ENCODE data around the gene PLEKHA6.

PLEKHA6 gene

GRCh38 chr1:204280099-204280961, 79.4 kb downstream of the PLEKHA6 start:
- no peak for DNase-seq

GRCh38 chr1:204278958-204279357, 80.8 kb downstream of the PLEKHA6 start:
- no peak for DNase-seq

GRCh38 chr1:204278251-204278650, 81.5 kb downstream of the PLEKHA6 start:
- DNase-seq = no peak

GRCh38 chr1:204277563-204278219, 82.0 kb downstream of the PLEKHA6 start:
- no peak for DNase-seq

- DNase-seq = no peak
Observed at GRCh38 chr1:204275695-204276370, 83.9 kb downstream of the PLEKHA6 start.

GRCh38 chr1:204274446-204274845, 85.3 kb downstream of the PLEKHA6 start:
- no peak for DNase-seq

- no peak for DNase-seq
Observed at GRCh38 chr1:204272505-204272904, 87.2 kb downstream of the PLEKHA6 start.

- no peak for DNase-seq
Observed at GRCh38 chr1:204271970-204272369, 87.8 kb downstream of the PLEKHA6 start.

- no peak for DNase-seq
Observed at GRCh38 chr1:204268101-204268500, 91.6 kb downstream of the PLEKHA6 start.

GRCh38 chr1:204267191-204267601, 92.5 kb downstream of the PLEKHA6 start:
- DNase-seq = no peak

GRCh38 chr1:204266504-204267034, 93.2 kb downstream of the PLEKHA6 start:
- no peak for DNase-seq

GRCh38 chr1:204265665-204266064, 94.1 kb downstream of the PLEKHA6 start:
- no peak for DNase-seq

GRCh38 chr1:204264805-204265204, 94.9 kb downstream of the PLEKHA6 start:
- no peak for DNase-seq

GRCh38 chr1:204263254-204263910, 96.3 kb downstream of the PLEKHA6 start:
- no peak for DNase-seq

- DNase-seq = no peak
Observed at GRCh38 chr1:204262506-204263253, 97.0 kb downstream of the PLEKHA6 start.

GRCh38 chr1:204261746-204262505, 97.8 kb downstream of the PLEKHA6 start:
- no peak for DNase-seq

GRCh38 chr1:204261266-204261665, 98.5 kb downstream of the PLEKHA6 start:
- no peak for DNase-seq

GRCh38 chr1:204260601-204261197, 99.0 kb downstream of the PLEKHA6 start:
- no peak for DNase-seq

GRCh38 chr1:204259782-204260181, 99.9 kb downstream of the PLEKHA6 start:
- DNase-seq = no peak

- DNase-seq = no peak
Observed at GRCh38 chr1:204259196-204259595, 100.5 kb downstream of the PLEKHA6 start.

Data from left hindlimb (tissue), 1 donor.